Fibroblast of the conjunctiva (primary cell): ENCODE data around the gene TIMM13.

Experiments used
- DNase-seq: peaks from one replicate; pipeline ENCODE4 v3.0.0-alpha.2; 2010; ENCODE audit warnings: low read depth

TIMM13 gene

DNA sequence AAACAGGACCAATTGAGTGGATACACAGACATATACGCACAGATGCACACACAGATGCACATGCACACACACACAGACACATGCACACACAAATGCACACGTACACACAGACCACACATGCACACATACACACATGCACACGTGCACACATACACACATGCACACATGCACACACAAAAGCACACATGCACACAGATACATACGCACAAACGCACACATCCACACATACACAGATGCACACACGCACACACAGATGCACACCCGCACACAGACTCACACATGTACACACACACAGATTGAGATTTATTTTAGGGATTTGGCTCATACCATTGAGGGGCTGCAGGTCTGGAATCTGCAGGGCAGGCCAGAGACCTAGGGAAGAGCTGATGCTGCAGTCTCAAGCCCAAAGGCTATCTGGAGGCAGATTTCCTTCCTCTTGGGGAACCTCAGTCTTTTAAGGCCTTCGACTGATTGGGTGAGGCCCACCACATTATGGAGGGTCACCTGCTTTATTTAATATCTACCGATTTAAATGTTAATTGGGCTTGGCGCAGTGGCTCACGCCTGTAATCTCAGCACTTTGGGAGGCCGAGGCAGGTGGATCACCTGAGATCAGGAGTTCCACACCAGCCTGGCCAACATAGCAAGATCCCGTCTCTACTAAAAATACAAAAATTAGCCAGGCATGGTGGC, 44.7 kb downstream of the TIMM13 start:
- DNase-seq: no peak

DNA sequence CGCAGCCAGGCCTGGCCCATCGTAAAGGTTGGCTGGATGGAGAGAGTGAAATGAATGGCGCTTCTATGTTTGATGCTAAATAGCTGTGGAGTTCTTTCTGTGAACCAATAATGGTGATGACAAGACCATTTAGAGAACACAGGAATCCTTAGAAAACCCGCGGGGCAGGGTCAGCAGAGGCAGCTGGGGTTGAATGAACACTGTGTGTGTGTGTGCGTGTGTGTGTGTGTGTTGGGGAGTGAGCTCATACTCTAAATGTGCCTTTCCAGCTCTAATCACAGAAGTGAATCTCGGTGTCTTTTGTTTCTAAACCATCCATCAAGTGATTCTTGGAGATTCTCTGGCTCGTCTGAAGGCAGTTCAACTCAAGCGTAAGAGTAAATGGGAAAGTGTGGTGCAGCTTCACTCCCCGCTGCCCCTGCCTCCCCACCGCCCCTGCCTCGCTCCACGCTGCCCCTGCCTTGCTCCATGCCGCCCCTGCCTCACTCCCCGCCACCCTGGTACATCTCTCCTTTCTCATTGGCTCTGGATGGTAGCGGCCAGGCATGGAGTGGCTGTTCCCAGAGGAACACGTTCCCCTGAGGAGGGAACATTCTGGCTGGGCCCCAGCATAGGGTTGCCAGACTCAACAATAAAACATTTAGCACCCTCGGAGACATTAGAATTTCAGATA, 46.1 kb downstream of the TIMM13 start:
- no peak for DNase-seq

DNA sequence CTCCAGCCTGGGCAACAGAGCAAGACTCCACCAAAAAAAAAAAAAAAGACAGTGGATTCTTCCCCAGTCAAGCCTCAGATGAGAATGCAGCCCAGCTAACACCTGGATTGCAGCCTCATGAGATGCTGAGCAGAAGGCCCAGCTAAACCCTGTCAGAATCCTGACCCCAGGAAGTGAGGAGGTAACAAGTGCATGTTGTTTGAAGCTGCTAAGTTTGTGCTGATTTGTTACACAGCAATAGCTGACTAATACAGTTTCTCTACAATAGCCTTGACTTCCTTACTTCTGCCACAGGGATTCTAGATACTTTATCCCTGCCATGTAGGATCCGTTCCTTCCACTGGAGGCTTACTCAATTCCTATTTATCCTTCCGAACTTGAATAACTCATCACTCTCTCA, 46.8 kb downstream of the TIMM13 start:
- no peak for DNase-seq

DNA sequence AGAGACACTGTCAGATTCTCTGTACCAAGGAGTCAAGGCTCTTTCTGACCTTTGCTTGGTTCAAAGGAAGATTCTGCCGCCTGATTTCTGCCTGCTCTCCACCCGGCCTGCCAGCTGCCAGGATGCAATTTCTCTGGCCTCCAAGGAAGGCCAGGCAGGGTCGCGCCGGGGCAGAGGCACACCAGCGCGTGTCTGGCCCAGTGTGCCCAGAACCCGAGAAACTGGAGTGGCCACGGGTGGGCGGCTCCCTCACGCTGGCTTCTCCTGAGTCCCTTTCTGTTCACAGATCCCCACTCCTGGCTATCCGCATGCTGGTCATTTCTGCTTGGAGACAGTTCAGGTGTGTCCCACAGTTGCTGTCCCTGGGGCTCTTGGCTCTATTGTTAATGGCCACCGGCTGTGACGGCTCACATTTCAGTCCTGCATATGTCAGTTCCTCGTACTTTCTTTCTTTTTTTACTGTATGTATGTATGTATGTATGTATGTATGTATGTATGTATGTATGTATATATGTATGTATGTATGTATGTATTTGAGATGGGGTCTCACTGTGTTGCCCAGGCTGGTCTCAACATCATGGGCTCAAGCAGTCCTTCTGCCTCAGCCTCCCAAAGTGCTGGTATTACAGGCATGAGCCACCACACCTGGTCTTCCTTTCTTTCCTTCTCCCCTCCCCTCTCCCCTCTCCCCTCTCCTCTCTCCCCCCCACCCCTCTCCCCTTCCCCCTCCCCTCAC, 50.4 kb downstream of the TIMM13 start:
- no peak for DNase-seq
